Measurements from ENCODE around the gene KRT7. TPM values are rescaled to one million over a fixed set of nuclear protein-coding genes. Genes with fewer than 3 reads are reported as not detected.

KRT7 gene
- total and polyA plus RNA-seq, 2 donors (not counting 1 experiment from before 2014, with no cell fraction given), result not detected

DNA sequence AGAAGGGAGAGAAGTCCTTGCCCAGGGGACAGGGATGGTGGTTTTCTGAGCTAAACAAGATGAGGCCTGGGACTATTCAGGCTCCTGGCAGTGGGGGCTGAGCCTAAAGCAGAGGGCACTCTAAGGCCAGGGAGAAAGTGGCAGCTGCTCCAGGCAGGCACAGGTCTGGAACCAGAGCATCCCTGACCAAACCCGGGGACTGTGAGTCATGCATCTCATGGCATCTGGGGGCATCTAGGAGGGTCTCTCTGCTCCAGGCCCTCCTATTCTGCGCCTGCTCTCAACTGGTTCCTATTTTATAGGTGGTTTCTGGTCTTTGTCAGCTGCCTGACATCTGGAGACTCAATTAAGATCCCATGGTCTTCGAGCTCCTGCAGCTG, 11.6 kb downstream of the KRT7 start:
- ChIA-PET CTCF (interaction anchor here (0.9 to 1.1 kb wide), 2 partner anchors 34 to 37 kb away, joined by 3 to 4 read pairs; no protein-coding TSS in a partner anchor), POLR2A (no interaction called here)
- Histone ChIP-seq H3K4me2 (replicated peaks; ENCODE audit: low read depth, low read length, poor library complexity, severe bottlenecking) (no peak overlapping the region), H2AFZ (ENCODE audit: insufficient read depth, low read depth, low read length, poor library complexity, severe bottlenecking) (no peak overlapping the region), H3K4me1 (ENCODE audit: control insufficient read depth in 2 of 2, insufficient read depth in 2 of 2, low read length in 2 of 2) (peaks cover 0 to 7% of the 10 kb centered on the region in 2 donors), H3K4me3 (ENCODE audit: control extremely low read depth in 1 of 5, extremely low read depth in 1 of 5, insufficient read depth in 1 of 5, low read depth in 2 of 5, low read length in 4 of 5) (no peak overlapping the region), H3K9me3 (ENCODE audit: control extremely low read depth in 1 of 3, control insufficient read depth in 2 of 3, insufficient read depth in 1 of 3, low read length in 2 of 3) (no peaks in the 10 kb centered on the region), H3K27ac (ENCODE audit: low read length in 2 of 2) (no peak overlapping the region), H3K27me3 (replicated peaks in 1 of 4; ENCODE audit: control extremely low read depth in 1 of 4, control insufficient read depth in 3 of 4, insufficient read depth in 4 of 4, low read length in 3 of 4) (peaks cover 0 to 15% (median 2%) of the 10 kb centered on the region in 4 experiments), H3K36me3 (replicated peaks in 1 of 2; ENCODE audit: control extremely low read depth in 1 of 2, control insufficient read depth in 1 of 2, extremely low read depth in 1 of 2, insufficient read depth in 2 of 2, low read length in 1 of 2) (no peaks in the 10 kb centered on the region), H3K79me2 (ENCODE audit: control insufficient read depth, insufficient read depth, low read length) (no peaks in the 10 kb centered on the region), H4K20me1 (ENCODE audit: control insufficient read depth, insufficient read depth, low read length, poor library complexity, severe bottlenecking) (no peaks in the 10 kb centered on the region), H3K9ac (ENCODE audit: low read length) (no peak overlapping the region)
- Mint-ChIP-seq H3K9me3 (ENCODE audit: insufficient read depth) (no peaks in the 10 kb centered on the region), H3K27me3 (peaks cover 34% of the 10 kb centered on the region), H3K27ac (peak overlapping the region; percentile 12), H3K4me3 (no peak overlapping the region), H3K4me1 (peaks cover 7% of the 10 kb centered on the region)
- TF ChIP-seq, protein P1, sequence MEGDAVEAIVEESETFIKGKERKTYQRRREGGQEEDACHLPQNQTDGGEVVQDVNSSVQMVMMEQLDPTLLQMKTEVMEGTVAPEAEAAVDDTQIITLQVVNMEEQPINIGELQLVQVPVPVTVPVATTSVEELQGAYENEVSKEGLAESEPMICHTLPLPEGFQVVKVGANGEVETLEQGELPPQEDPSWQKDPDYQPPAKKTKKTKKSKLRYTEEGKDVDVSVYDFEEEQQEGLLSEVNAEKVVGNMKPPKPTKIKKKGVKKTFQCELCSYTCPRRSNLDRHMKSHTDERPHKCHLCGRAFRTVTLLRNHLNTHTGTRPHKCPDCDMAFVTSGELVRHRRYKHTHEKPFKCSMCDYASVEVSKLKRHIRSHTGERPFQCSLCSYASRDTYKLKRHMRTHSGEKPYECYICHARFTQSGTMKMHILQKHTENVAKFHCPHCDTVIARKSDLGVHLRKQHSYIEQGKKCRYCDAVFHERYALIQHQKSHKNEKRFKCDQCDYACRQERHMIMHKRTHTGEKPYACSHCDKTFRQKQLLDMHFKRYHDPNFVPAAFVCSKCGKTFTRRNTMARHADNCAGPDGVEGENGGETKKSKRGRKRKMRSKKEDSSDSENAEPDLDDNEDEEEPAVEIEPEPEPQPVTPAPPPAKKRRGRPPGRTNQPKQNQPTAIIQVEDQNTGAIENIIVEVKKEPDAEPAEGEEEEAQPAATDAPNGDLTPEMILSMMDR (IDR thresholded peaks at IDR 0.05), result no peak
- no peak for TF ChIP-seq EZH2 (IDR thresholded peaks at IDR 0.05; ENCODE audit: borderline replicate concordance, insufficient read depth, low read depth, low read length, poor library complexity, severe bottlenecking)
- intact Hi-C loops (cut with micrococcal nuclease), result no loop called here
- WGBS (ENCODE audit: insufficient coverage), result 60% methylated on average over 2 of the region's 3 CpGs
- ATAC-seq (ENCODE audit: low read depth) (no peak), DNase-seq (no peak)

DNA sequence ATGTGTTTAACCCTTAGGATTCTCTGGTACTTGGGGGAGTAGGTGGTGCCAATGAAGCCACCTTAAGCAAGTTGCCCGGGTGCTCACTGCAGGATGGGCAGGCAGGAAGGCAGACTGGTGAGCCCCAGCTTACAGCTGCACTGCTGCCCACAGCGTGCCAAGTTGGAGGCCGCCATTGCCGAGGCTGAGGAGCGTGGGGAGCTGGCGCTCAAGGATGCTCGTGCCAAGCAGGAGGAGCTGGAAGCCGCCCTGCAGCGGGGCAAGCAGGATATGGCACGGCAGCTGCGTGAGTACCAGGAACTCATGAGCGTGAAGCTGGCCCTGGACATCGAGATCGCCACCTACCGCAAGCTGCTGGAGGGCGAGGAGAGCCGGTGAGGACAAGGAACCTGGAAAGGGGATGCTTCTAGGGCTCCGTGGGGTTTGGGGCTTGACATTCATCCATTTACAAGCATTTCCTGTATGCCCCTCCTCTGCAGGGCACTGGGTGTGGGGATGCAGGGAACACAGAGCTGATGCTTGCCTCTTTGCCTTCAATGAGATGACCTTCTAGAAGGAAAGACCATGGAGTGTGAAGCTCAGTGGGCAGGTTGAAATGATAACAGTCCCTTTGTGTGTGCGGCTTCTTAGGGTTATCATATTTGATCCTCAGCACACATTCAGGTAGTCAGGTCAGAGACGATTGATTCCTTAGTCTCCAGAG, 12.4 kb downstream of the KRT7 start:
- Histone ChIP-seq H3K9ac (ENCODE audit: low read length) (no peak overlapping the region), H3K27ac (ENCODE audit: low read length in 2 of 2) (no peak overlapping the region), H2AFZ (ENCODE audit: insufficient read depth, low read depth, low read length, poor library complexity, severe bottlenecking) (no peak overlapping the region), H3K4me2 (replicated peaks; ENCODE audit: low read depth, low read length, poor library complexity, severe bottlenecking) (no peak overlapping the region), H3K27me3 (replicated peaks in 1 of 4; ENCODE audit: control extremely low read depth in 1 of 4, control insufficient read depth in 3 of 4, insufficient read depth in 4 of 4, low read length in 3 of 4) (peaks cover 0 to 19% (median 4%) of the 10 kb centered on the region in 4 experiments), H3K4me3 (ENCODE audit: control extremely low read depth in 1 of 5, extremely low read depth in 1 of 5, insufficient read depth in 1 of 5, low read depth in 2 of 5, low read length in 4 of 5) (no peak overlapping the region), H4K20me1 (ENCODE audit: control insufficient read depth, insufficient read depth, low read length, poor library complexity, severe bottlenecking) (no peaks in the 10 kb centered on the region), H3K79me2 (ENCODE audit: control insufficient read depth, insufficient read depth, low read length) (no peaks in the 10 kb centered on the region), H3K4me1 (ENCODE audit: control insufficient read depth in 2 of 2, insufficient read depth in 2 of 2, low read length in 2 of 2) (peaks cover 0 to 7% of the 10 kb centered on the region in 2 donors), H3K9me3 (ENCODE audit: control extremely low read depth in 1 of 3, control insufficient read depth in 2 of 3, insufficient read depth in 1 of 3, low read length in 2 of 3) (no peaks in the 10 kb centered on the region), H3K36me3 (replicated peaks in 1 of 2; ENCODE audit: control extremely low read depth in 1 of 2, control insufficient read depth in 1 of 2, extremely low read depth in 1 of 2, insufficient read depth in 2 of 2, low read length in 1 of 2) (no peaks in the 10 kb centered on the region)
- H3K4me3 Mint-ChIP-seq, result no peak overlapping the region
- ATAC-seq (ENCODE audit: low read depth) (no peak), DNase-seq (no peak)
- TF ChIP-seq, protein P1 (IDR thresholded peaks at IDR 0.05), result no peak
- TF ChIP-seq EZH2 (IDR thresholded peaks at IDR 0.05; ENCODE audit: borderline replicate concordance, insufficient read depth, low read depth, low read length, poor library complexity, severe bottlenecking), result no peak
- peaks cover 40% of the 10 kb centered on the region for H3K27me3 Mint-ChIP-seq
- WGBS (ENCODE audit: insufficient coverage), result 95% methylated on average over 17 of the region's 20 CpGs
- CTCF ChIA-PET, result no interaction called here
- intact Hi-C loops (cut with micrococcal nuclease), result no loop called here
- H3K27ac Mint-ChIP-seq, result no peak overlapping the region
- H3K9me3 Mint-ChIP-seq (ENCODE audit: insufficient read depth), result no peaks in the 10 kb centered on the region
- POLR2A ChIA-PET, result no interaction called here
- H3K4me1 Mint-ChIP-seq, result peaks cover 9% of the 10 kb centered on the region
